ENCODE data around the gene KLHDC7A.

Gene KLHDC7A

GRCh38 chr1:18532390-18533170 lies 51.9 kb downstream of the KLHDC7A start:
- no peak for DNase-seq (ENCODE audit: low read depth, low spot score)
- H3K4me3 ChIP-seq (ENCODE audit: low read length): no peak overlapping the region

GRCh38 chr1:18533259-18533658 lies 52.5 kb downstream of the KLHDC7A start:
- no peak for DNase-seq (ENCODE audit: low read depth, low spot score)

GRCh38 chr1:18534810-18535205 lies 54.1 kb downstream of the KLHDC7A start:
- no peak overlapping the region for H3K4me3 ChIP-seq (ENCODE audit: low read length)
- no peak for DNase-seq (ENCODE audit: low read depth, low spot score)

More at GRCh38 chr1:18533259-18533658, 52.5 kb downstream of the KLHDC7A start:
- H3K4me3 ChIP-seq (ENCODE audit: low read length): no peak overlapping the region

All from Jurkat, Clone E6-1 (cell line).